GM19324 (cell line): ENCODE data around the gene STAB1.

ENCODE experiments used
- ATAC-seq: cut with Tn5 transposase; IDR thresholded peaks from one replicate; pipeline ENCODE4 v1.9.1; 2021; ENCODE audit warnings: mild to moderate bottlenecking, moderate library complexity; ENCODE audit not compliant: unreplicated experiment, low FRiP score

The STAB1 gene

GRCh38 chr3:52502808-52503350 lies 7.7 kb downstream of the STAB1 start:
- no peak for ATAC-seq

DNA sequence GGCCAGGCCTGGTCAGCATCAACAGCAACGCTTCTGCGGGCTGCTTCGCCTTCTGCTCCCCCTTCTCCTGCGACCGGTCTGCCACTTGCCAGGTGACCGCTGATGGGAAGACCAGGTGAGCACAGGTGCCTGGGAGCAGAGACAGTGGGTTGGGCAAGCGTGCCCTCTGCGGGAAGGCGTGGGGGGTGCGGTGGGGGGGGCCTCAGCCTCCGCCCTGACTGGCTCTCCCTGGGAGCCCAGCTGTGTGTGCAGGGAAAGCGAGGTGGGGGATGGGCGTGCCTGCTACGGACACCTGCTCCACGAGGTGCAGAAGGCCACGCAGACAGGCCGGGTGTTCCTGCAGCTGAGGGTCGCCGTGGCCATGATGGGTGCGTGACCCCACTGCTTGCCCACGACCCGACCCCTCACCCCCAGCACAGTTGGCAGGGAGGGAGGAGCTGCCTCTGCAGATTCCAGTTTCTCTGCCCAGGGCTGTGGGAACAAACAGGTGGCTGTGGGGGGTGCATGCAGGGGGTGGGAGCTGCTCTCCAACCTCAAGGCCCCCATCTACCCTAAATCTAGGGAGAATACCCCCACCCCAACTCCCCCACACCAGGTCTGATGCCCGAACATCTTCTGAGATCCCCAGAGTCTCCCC lies 8.8 kb downstream of the STAB1 start:
- no peak for ATAC-seq

- no peak for ATAC-seq
These were observed 9.8 kb downstream of the STAB1 start for GRCh38 chr3:52504977-52505376.

GRCh38 chr3:52506266-52506966 lies 11.3 kb downstream of the STAB1 start:
- no peak for ATAC-seq

DNA sequence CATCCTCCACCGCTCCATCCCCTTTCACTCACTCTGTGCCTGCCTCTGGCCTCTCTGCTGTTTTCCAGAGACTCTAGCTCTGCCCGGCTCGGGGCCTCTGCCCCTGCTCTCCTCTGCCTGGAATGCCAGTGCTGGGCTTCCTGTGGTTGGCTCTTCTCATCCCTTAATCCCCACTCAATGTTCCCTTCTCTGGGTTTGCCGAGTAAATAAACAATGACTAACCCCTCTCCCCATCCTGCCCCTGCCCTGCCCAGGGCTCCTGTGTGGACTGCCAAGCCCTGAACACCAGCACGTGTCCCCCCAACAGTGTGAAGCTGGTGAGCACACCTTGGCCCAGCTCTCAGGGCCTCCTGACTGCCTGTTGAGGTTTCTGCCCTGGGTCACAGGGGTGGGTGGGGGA lies 12.2 kb downstream of the STAB1 start:
- no peak for ATAC-seq

DNA sequence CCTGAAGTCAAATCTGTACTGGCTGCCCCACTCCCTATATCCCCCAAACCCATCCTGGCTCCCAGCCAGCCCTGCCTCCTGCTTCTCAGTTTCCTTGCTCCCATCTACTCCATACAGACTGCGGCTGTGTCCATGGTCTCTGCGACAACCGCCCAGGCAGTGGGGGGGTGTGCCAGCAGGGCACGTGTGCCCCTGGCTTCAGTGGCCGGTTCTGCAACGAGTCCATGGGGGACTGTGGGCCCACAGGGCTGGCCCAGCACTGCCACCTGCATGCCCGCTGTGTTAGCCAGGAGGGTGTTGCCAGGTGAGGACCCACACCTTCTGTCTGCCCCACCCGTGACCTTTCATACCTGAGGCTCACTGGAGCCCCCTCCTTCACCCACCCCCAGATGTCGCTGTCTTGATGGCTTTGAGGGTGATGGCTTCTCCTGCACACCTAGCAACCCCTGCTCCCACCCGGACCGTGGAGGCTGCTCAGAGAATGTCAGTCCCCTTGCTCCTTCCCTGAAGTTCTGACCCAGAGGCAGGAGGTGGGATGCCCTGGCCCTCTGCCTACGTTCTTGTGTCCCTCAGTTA lies 14.7 kb downstream of the STAB1 start:
- ATAC-seq = no peak

DNA sequence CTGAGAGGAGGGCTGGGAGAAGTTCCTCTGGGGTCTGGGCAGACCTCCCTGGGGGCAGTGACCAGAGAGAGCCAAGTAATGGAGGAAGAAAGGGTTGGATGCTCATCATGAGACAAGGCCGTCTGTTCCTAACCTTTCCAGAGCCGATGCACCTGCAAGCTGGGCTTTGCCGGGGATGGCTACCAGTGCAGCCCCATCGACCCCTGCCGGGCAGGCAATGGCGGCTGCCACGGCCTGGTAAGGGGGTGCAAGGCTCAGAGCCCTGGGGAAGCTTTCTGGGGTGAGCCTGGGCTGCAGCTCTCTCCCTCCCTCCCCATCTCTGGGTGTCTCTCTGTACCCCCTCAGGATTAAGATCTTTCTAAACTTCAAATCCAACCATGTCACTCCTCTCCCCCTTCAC lies 16.4 kb downstream of the STAB1 start:
- no peak for ATAC-seq

DNA sequence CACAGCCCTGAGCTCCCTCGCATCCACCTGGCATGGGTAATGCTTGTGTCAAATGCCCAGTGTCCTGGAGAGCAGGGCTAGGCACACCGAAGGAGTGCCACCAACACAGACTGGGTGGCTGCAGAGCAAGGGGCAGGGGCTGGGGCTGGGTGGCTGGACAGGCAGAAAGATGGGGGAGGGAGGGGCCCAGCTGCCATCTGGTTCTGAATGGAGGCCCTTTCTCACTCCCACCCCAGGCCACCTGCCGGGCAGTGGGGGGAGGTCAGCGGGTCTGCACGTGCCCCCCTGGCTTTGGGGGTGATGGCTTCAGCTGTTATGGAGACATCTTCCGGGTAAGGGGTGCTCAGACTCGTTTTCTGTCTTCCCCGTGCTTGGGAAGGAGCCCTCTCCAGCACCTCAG lies 17.0 kb downstream of the STAB1 start:
- ATAC-seq = no peak

- no peak for ATAC-seq
These were observed 17.6 kb downstream of the STAB1 start for GRCh38 chr3:52512727-52513126.

DNA sequence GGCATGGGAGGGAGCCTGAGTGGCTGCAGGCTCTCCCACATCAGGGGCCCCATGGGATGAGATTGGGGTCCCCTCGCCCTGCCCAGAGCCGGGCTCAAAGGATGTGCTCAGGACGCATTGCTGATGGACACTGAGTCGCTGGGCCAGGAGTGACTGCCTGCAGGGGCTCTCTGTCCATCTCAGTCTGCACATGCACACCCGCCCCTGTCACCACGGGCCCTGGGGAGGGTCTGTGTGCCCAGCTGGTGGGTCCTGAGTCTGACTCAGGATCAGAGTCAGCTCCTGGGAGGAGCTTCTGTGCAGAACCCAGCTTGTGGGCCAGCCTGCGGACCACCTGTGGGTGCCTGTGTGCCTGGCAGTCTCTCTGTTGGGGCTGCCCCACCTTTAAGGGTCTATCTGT lies 18.1 kb downstream of the STAB1 start:
- ATAC-seq = no peak

- no peak for ATAC-seq
These were observed 19.4 kb downstream of the STAB1 start for GRCh38 chr3:52514576-52514975.

DNA sequence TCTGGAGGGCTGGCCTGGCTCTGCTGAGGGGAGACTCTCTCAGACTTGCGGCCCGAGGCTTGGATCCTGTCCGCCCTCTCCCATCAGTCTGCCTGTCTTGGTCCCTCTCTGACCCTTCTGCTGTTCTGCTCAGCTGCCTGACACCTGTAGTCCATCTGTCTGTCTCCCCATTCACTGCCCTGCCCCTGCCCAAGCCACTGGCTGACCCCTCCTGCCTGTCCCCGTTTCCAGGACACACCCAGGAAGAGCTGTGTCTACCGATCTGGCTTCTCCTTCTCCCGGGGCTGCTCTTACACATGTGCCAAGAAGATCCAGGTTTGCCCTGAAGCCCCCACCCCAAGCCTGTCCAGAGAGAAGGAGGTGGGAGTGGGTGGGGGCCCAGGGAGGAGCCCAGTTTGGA lies 20.1 kb downstream of the STAB1 start:
- ATAC-seq = no peak

DNA sequence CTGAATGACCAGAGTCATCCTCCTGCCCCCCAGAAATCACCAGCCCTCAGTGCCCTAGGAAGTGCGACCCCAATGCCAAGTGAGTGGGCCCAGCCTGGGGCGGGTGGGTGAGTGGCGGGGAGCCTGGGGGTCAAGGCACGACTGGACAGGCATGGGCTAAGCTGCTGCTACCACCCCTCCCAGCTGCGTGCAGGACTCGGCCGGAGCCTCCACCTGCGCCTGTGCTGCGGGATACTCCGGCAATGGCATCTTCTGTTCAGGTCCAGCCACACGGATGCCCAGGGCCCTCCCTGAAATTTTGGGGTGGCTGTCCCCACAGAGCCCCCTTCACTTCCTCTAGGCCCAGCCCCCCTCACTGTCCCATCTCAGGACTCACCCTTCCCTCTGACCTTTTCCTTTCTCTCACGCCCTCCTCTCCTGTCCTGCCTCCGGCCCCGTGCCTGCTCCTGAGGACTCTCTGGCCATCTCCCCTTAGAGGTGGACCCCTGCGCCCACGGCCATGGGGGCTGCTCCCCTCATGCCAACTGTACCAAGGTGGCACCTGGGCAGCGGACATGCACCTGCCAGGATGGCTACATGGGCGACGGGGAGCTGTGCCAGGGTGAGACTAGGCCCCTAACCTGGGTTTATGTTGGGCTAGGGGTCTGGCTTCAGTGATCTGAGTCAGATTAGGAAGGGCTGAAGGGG lies 21.5 kb downstream of the STAB1 start:
- ATAC-seq = no peak

GRCh38 chr3:52517796-52518722 lies 22.9 kb downstream of the STAB1 start:
- no peak for ATAC-seq

DNA sequence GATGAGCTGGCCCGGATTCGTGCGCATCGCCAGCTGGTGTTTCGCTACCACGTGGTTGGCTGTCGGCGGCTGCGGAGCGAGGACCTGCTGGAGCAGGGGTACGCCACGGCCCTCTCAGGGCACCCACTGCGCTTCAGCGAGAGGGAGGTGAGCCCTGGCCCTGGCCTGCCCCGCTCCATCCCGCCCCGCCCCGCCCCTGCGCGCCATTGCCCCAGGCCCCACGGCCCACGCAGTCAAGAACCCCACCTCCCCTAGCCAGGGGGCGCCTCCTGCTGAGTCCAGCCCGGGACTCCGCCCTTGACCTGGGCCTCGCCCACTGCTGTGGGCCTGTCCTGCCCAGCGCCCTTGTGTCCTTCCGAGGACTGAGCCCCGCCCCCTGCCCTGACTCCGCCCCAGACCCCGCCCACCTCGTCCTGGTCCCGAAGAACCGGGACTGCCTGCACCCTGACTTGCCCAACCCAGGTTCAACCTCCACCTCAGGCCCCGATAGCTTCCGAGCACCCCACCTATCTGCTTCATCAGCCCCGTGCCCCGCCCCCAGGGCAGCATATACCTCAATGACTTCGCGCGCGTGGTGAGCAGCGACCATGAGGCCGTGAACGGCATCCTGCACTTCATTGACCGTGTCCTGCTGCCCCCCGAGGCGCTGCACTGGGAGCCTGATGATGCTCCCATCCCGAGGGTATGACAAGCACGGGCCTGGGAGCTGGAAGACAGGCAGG lies 23.7 kb downstream of the STAB1 start:
- ATAC-seq = no peak

GRCh38 chr3:52519445-52520140 lies 24.5 kb downstream of the STAB1 start:
- ATAC-seq = no peak

DNA sequence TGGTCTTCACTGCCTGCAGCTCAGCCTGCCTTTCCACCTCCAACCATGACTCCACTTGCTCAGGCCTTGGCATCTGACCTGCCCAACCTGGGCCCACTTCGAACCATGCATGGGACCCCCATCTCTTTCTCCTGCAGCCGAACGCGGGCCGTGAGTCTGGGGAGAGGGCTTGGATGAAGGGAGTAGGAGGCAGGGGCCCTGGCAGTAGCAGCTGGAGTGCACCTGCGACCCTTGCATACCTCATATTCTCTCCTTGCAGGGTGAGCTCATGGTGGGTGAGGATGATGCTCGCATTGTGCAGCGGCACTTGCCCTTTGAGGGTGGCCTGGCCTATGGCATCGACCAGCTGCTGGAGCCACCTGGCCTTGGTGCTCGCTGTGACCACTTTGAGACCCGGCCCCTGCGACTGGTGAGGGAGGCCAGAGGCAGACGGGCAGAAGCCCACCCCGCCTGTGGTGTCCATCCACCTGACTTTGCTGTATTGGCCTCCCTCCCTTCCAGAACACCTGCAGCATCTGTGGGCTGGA lies 25.1 kb downstream of the STAB1 start:
- ATAC-seq = no peak

- no peak for ATAC-seq
These were observed 25.8 kb downstream of the STAB1 start for GRCh38 chr3:52520716-52521487.
